Measurements from ENCODE around the gene AK8. TPM values are rescaled to one million over a fixed set of nuclear protein-coding genes. Genes with fewer than 3 reads are reported as not detected.

Gene AK8
- total RNA-seq, 6 experiments from 2014 or later = 0.12 TPM; not detected in 4

DNA sequence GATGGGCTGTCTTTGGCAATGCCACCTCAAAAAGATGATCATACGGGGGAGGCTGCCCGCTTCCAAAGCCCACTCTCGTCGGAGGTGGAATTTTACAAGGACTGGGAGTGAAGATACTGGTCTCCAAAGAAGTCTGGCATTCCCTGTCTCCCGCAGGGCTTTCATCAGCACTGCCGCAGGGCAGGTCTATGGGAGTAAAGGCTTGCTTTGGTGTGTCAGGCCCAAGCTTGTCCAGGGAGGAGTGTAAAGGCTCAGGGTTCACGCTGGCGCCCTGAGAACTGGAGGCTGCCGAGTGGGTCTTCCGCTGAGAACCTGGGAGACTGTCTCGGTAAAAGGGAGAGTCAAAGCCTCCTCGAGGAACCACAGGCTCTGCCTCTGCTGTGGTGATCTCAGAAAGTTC lies 27.6 kb upstream of the AK8 start:
- H3K27me3 ChIP-seq = no peaks in the 10 kb centered on the region
- DNase-seq (no peak), ATAC-seq (no peak)
- no peaks in the 10 kb centered on the region for H3K9me3 ChIP-seq
- intact Hi-C loops (cut with DNase I) = no loop called here
- TF ChIP-seq POLR2A (IDR thresholded peaks at IDR 0.05) = no peak
- TF ChIP-seq, protein P1, sequence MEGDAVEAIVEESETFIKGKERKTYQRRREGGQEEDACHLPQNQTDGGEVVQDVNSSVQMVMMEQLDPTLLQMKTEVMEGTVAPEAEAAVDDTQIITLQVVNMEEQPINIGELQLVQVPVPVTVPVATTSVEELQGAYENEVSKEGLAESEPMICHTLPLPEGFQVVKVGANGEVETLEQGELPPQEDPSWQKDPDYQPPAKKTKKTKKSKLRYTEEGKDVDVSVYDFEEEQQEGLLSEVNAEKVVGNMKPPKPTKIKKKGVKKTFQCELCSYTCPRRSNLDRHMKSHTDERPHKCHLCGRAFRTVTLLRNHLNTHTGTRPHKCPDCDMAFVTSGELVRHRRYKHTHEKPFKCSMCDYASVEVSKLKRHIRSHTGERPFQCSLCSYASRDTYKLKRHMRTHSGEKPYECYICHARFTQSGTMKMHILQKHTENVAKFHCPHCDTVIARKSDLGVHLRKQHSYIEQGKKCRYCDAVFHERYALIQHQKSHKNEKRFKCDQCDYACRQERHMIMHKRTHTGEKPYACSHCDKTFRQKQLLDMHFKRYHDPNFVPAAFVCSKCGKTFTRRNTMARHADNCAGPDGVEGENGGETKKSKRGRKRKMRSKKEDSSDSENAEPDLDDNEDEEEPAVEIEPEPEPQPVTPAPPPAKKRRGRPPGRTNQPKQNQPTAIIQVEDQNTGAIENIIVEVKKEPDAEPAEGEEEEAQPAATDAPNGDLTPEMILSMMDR (IDR thresholded peaks at IDR 0.05) = no peak
- 93% methylated on average over 10 of the region's 12 CpGs for WGBS (ENCODE audit: insufficient coverage, low coverage, low lambda C conversion rate, missing lambda C conversion rate)
- no peaks in the 10 kb centered on the region for H3K4me1 ChIP-seq
- H3K36me3 ChIP-seq = peaks cover 0 to 56% (median 20%) of the 10 kb centered on the region in 4 donors
- no peak overlapping the region for H3K4me3 ChIP-seq
- H3K27ac ChIP-seq = no peak overlapping the region

DNA sequence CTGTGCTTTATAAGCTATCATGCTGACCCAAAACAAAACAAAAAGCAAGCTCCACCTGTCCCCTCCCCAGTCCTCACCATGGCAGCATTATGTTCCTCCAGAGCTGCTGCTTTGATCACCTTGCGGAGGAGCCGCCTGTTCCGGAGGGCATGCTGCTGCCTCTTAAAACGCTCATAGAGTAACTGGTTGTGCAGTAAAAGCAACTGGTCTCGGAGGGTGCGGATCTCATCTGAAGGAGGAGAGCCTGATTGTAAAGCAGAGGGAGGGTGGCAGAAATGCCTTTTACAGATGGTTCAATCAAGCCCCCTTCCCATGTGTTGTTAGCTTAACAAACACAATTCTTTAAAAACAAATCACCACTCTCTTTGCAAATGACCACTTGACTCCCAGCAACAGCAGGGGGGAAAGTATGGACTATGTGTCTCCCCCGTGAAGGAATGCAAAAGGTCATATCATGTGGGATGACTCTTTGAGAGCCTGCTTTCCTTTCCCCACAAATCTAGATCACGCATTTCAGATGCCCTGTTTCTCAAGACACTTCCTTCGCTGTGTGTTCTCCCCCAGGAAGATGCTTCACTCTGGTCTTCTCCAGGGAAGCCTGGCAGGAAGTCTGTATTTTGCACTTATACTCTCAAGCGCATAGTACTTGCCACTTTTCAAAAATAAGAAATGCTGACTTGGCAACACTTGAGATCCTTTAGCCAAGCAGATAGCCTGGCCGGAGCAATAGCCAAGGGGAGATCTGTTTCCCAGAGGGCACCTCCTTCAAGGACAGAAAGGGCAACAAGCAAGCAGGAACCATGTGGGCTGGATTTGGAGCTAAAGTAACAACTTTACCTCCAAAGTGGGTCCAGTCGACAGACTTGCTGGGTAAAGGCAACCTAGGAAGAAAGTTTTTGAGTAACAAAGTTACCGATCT lies 25.7 kb upstream of the AK8 start:
- no peaks in the 10 kb centered on the region for H3K4me1 ChIP-seq
- no peak overlapping the region for H3K4me3 ChIP-seq
- no peaks in the 10 kb centered on the region for H3K27me3 ChIP-seq
- H3K36me3 ChIP-seq = peaks cover 0 to 61% (median 18%) of the 10 kb centered on the region in 4 donors
- TF ChIP-seq, protein P1 (IDR thresholded peaks at IDR 0.05) = no peak
- TF ChIP-seq POLR2A (IDR thresholded peaks at IDR 0.05) = no peak
- 88% methylated on average over 13 of the region's 13 CpGs for WGBS (ENCODE audit: insufficient coverage, low coverage, low lambda C conversion rate, missing lambda C conversion rate)
- ATAC-seq = no peak
- DNase-seq = no peak
- intact Hi-C loops (cut with DNase I) = no loop called here
- H3K9me3 ChIP-seq = no peaks in the 10 kb centered on the region
- H3K27ac ChIP-seq = no peak overlapping the region

DNA sequence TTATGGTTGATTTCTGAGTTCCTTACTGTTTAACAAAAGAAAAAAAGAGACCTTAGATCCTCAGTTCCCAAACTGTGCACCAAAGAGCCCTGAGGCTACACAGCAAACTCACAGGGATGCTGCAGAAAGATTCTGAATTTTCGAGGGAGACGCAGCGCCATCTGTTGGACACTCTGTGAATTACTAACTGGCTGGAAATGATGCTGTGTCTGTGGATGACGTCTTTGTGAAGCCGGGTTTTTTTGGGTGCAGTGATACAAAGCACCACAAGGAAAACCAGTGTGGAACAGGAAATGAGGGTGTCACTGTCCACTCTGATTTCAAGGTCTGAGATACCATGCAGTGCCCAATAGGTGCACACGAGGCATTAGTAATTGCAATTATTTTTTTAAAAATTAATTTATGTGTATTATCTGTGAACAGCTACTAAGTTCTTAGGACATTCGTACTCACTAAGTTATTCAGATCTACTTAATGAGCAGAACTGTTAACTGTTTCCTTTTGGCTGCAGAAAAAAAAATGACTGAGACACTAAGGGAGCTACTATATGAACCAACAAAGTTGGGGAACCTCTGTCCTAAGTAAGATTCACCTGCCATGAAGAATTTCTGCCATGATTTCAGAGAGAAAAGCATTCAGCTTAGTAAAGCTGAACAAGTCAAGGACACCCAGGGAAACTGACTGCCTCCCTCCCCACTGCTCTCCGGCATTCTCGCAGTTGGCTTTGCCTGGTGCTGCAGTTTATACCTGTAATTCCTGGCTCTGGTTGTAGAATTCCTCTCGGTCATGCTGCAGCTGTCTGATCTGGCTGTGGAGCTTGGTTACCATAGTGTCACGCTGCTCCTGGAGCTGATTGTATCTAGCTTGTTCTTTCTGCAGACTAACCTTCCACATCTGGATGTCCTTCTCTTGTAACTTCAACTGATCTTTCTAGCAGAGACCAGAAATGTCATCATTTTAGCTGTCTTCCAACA lies 24.1 kb upstream of the AK8 start:
- 39% methylated on average over 10 of the region's 11 CpGs for WGBS (ENCODE audit: insufficient coverage, low coverage, low lambda C conversion rate, missing lambda C conversion rate)

DNA sequence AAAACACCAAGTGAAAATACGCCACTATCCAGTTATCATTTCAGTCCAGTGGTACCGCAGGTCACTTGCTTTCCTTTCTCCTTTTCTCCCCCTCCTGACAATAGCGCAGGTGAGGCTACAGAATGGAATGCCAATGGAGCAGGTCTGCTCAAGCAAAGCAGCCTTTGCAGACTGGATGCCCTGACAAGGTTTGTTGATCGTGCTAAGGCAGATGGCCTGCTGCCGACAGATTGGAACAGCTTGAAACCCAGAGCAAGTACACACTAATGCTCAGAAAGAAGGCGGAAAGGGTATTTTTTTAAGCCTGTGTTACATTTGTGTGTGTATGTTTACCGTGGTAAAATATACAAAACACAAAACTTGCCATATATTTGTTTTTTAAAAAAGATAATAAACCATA lies 20.0 kb upstream of the AK8 start:
- H3K27ac ChIP-seq = no peak overlapping the region
- no peak for TF ChIP-seq POLR2A (IDR thresholded peaks at IDR 0.05)
- TF ChIP-seq, protein P1 (IDR thresholded peaks at IDR 0.05) = no peak
- WGBS (ENCODE audit: insufficient coverage, low coverage, low lambda C conversion rate, missing lambda C conversion rate) = 96% methylated on average over 7 of the region's 7 CpGs
- no peaks in the 10 kb centered on the region for H3K4me1 ChIP-seq
- ATAC-seq (no peak), DNase-seq (no peak)
- H3K36me3 ChIP-seq = peaks cover 3 to 71% (median 29%) of the 10 kb centered on the region in 4 donors
- no peak overlapping the region for H3K4me3 ChIP-seq
- no peaks in the 10 kb centered on the region for H3K27me3 ChIP-seq
- intact Hi-C loops (cut with DNase I) = no loop called here
- no peaks in the 10 kb centered on the region for H3K9me3 ChIP-seq

More for the DNA sequence above, 24.1 kb upstream of the AK8 start:
- DNase-seq (peak in 1 of 3 donors; percentile 54), ATAC-seq (peak; percentile 77 to 88 (median 84))
- intact Hi-C loops (cut with DNase I) = no loop called here
- Histone ChIP-seq H3K4me1 (no peaks in the 10 kb centered on the region), H3K36me3 (peaks cover 0 to 76% (median 21%) of the 10 kb centered on the region in 4 donors), H3K27me3 (no peaks in the 10 kb centered on the region), H3K4me3 (no peak overlapping the region), H3K27ac (no peak overlapping the region), H3K9me3 (no peaks in the 10 kb centered on the region)
- TF ChIP-seq, protein P1 (IDR thresholded peaks at IDR 0.05) = peak; percentile 81 to 96 (median 90)
- TF ChIP-seq POLR2A (IDR thresholded peaks at IDR 0.05) = no peak

Data from right lobe of liver (tissue), 6 donors.